GM23248 (cell line): Measurements from ENCODE around the gene ANGEL1. TPM values are rescaled to one million over a fixed set of nuclear protein-coding genes. Genes with fewer than 3 reads are reported as not detected.

Experiments used
- DNase-seq: peaks from one replicate; pipeline ENCODE4 v3.0.0-alpha.2; 2015
- H2AFZ ChIP-seq: fragments of 200-600 bp; sonication (generic); 2 replicates; pipeline ENCODE4 v1.6.1; 2016; ENCODE audit warnings: antibody characterized with exemption
- H3F3A ChIP-seq: fragments of 200-600 bp; sonication (generic); 2 replicates; pipeline ENCODE4 v1.6.1; 2016; ENCODE audit warnings: mild to moderate bottlenecking, antibody characterized with exemption, mixed run types; ENCODE audit not compliant: insufficient read depth
- H3K27ac ChIP-seq: fragments of 200-600 bp; sonication (generic); 2 replicates; pipeline ENCODE4 v1.5.1; 2016; ENCODE audit warnings: mild to moderate bottlenecking
- H3K27me3 ChIP-seq: fragments of 200-600 bp; sonication (generic); replicated peaks from 2 replicates; pipeline ENCODE4 v1.6.1; 2016; ENCODE audit warnings: mild to moderate bottlenecking; ENCODE audit not compliant: insufficient read depth
- H3K36me3 ChIP-seq: fragments of 200-600 bp; sonication (generic); 2 replicates; pipeline ENCODE4 v1.6.1; 2016; ENCODE audit warnings: low read depth, mild to moderate bottlenecking
- H3K4me1 ChIP-seq: fragments of 200-600 bp; sonication (generic); 2 replicates; pipeline ENCODE4 v1.6.1; 2016; ENCODE audit warnings: mild to moderate bottlenecking; ENCODE audit not compliant: insufficient read depth
- H3K4me2 ChIP-seq: fragments of 200-600 bp; sonication (generic); one replicate; pipeline ENCODE4 v1.6.1; 2016; ENCODE audit warnings: mild to moderate bottlenecking; ENCODE audit not compliant: unreplicated experiment
- H3K4me3 ChIP-seq: fragments of 200-600 bp; sonication (generic); 2 replicates; pipeline ENCODE4 v1.5.1; 2016; ENCODE audit warnings: mild to moderate bottlenecking
- H3K79me2 ChIP-seq: fragments of 200-600 bp; sonication (generic); 2 replicates; pipeline ENCODE4 v1.6.1; 2016; ENCODE audit warnings: mild to moderate bottlenecking; ENCODE audit not compliant: insufficient read depth
- H3K9ac ChIP-seq: fragments of 200-600 bp; sonication (generic); 2 replicates; pipeline ENCODE4 v1.6.1; 2016; ENCODE audit warnings: mild to moderate bottlenecking
- H3K9me2 ChIP-seq: fragments of 200-600 bp; sonication (generic); 2 replicates; pipeline ENCODE4 v1.6.1; 2016; ENCODE audit warnings: mixed run types, mild to moderate bottlenecking, moderate library complexity; ENCODE audit not compliant: insufficient read depth
- H3K9me3 ChIP-seq: fragments of 200-600 bp; sonication (generic); one replicate; pipeline ENCODE4 v1.6.1; 2017; ENCODE audit warnings: low read depth
- H4K20me1 ChIP-seq: fragments of 200-600 bp; sonication (generic); 2 replicates; pipeline ENCODE4 v1.6.0; 2016; ENCODE audit not compliant: insufficient read depth
- EZH2 ChIP-seq: fragments of 200-600 bp; sonication (generic); IDR thresholded peaks from 2 replicates; pipeline ENCODE4 v1.6.1; 2018; ENCODE audit warnings: antibody characterized with exemption, mild to moderate bottlenecking; ENCODE audit not compliant: insufficient read depth, poor library complexity, severe bottlenecking
- EZH2phosphoT487 ChIP-seq: fragments of 200-600 bp; sonication (generic); IDR thresholded peaks from 2 replicates; pipeline ENCODE4 v1.6.1; 2018; ENCODE audit warnings: antibody characterized with exemption, moderate library complexity, mild to moderate bottlenecking, low read depth; ENCODE audit not compliant: insufficient read depth
- WGBS, 2 experiments: methylation state at CpG; one replicate each; pipeline ENCODE4 v1.1.6; 2015 to 2017; ENCODE audit warnings: low lambda C conversion rate in 2 of 2, low coverage in 1 of 2; ENCODE audit errors: missing lambda C conversion rate in 2 of 2; 5-methylcytosine and 5-hydroxymethylcytosine counted together
- in situ Hi-C: fragments of 300-500 bp; cut with MboI; formaldehyde crosslinking; loops from 2 replicates; pipeline ENCODE4 v1.15.0; 2020
- polyA plus RNA-seq: library from polyadenylated mRNA; unstranded; fragments of >200 nt; fragmentation: Nextera tagmentation; extraction: Ambion mirVana; gene quantifications from 2 replicates; pipeline ENCODE4 v1.2.1, GENCODE V29; 2016
- total RNA-seq: library from RNA; depleted of rRNA; stranded (reverse); fragments of >200 nt; shearing (Covaris generic); gene quantifications from 2 replicates; pipeline ENCODE4 v1.2.3, GENCODE V29; 2014; rRNA removed

ANGEL1 gene
- total and polyA plus RNA-seq, 2 experiments from 2014 or later = 4.9 to 7.3 TPM

GRCh38 chr14:76741074-76741473, 71.6 kb downstream of the ANGEL1 start:
- in situ Hi-C loops = no loop called here
- Histone ChIP-seq H3K4me2 (no peak overlapping the region), H3K27ac (no peak overlapping the region), H3K79me2 (no peaks in the 10 kb centered on the region), H3F3A (no peaks in the 10 kb centered on the region), H3K27me3 (no peaks in the 10 kb centered on the region; the same call in 1 of the 2 replicates), H3K9ac (no peak overlapping the region), H3K9me3 (no peaks in the 10 kb centered on the region), H3K36me3 (no peaks in the 10 kb centered on the region), H4K20me1 (no peaks in the 10 kb centered on the region), H3K4me3 (no peak overlapping the region), H3K9me2 (no peaks in the 10 kb centered on the region), H3K4me1 (no peaks in the 10 kb centered on the region), H2AFZ (no peak overlapping the region)
- DNase-seq = no peak
- 24 to 33% methylated on average over 1 of the region's 1 CpG for WGBS, 2 experiments
- no peak for TF ChIP-seq EZH2phosphoT487
- TF ChIP-seq EZH2 = no peak

Other genes with a start within 250 kb of the ANGEL1 start
- 2.6 and 2.9 TPM in 2 replicates for gene VASH1, start 51.4 kb downstream of the ANGEL1 start, total RNA-seq
- gene VASH1, start 51.4 kb downstream of the ANGEL1 start, polyA plus RNA-seq = 2.1 and 2.2 TPM in 2 replicates
- not detected in 2 replicates for gene LRRC74A, start 13.5 kb upstream of the ANGEL1 start, total RNA-seq
- not detected in 2 replicates for gene LRRC74A, start 13.5 kb upstream of the ANGEL1 start, polyA plus RNA-seq
- gene IRF2BPL, start 215.8 kb upstream of the ANGEL1 start, total RNA-seq = 43.4 and 51.0 TPM in 2 replicates
- 4.8 and 4.9 TPM in 2 replicates for gene IRF2BPL, start 215.8 kb upstream of the ANGEL1 start, polyA plus RNA-seq